Activated T-helper 1 cell treated with anti-CD3 and anti-CD28 coated beads, Interleukin-12 subunit alpha, Interleukin-12 subunit beta, Interleukin-2, Interleukin-4 antibody, amounts not matched to agents 30 ng/mL and 10 ng/mL and 1 ng/mL, durations not matched to agents 14 hours and 24 hours and 36 hours (primary cell): ENCODE measurements around the gene CDK12. TPM values are rescaled to one million over a fixed set of nuclear protein-coding genes. Genes with fewer than 3 reads are reported as not detected.

Experiments used
- DNase-seq: peaks from one replicate; pipeline ENCODE4 v3.0.0; 2021; ENCODE audit warnings: low spot score
- H3K27ac Mint-ChIP-seq: one replicate; pipeline ENCODE4 v1.8.0; 2021; ENCODE audit warnings: mild to moderate bottlenecking, mixed read lengths
- H3K27me3 Mint-ChIP-seq: one replicate; pipeline ENCODE4 v1.8.0; 2022; ENCODE audit warnings: mild to moderate bottlenecking, moderate library complexity, mixed read lengths; ENCODE audit not compliant: insufficient read depth
- H3K36me3 Mint-ChIP-seq: one replicate; pipeline ENCODE4 v1.8.0; 2021; ENCODE audit warnings: low read depth, mixed read lengths
- H3K4me1 Mint-ChIP-seq: one replicate; pipeline ENCODE4 v1.8.0; 2021; ENCODE audit warnings: low read depth, mixed read lengths
- H3K4me3 Mint-ChIP-seq: one replicate; pipeline ENCODE4 v1.8.0; 2021; ENCODE audit warnings: mild to moderate bottlenecking, moderate library complexity, mixed read lengths
- H3K9me3 Mint-ChIP-seq: one replicate; pipeline ENCODE4 v1.8.0; 2021; ENCODE audit warnings: mixed read lengths
- intact Hi-C: fragments of 100-400 bp; cut with micrococcal nuclease; formaldehyde crosslinking; loops from one replicate; pipeline ENCODE4 v1.15.1; 2024
- total RNA-seq: library from RNA; stranded (reverse); gene quantifications from 2 replicates; pipeline ENCODE4 v1.2.3, GENCODE V29; 2022

Gene CDK12
- total RNA-seq, 1 donor from 2014 or later, result 97.4 TPM

DNA sequence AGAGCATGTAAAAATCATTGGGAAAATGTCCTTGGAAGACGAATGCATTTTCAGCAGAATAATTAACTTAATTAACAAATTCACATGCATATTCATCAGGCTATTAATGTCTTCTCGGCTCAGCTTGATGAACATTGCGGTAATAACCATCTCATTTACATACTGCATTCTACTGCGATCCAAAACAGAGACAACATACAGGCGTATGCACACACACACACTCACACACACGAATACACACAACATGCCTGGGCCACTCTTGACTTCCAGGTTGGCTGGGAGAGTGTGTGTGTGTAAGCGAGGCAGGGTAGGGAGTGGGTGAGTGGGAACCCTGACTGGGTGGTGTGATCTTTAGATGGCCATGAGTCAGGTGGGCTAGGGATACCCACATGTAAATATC, 101.7 kb downstream of the CDK12 start:
- no peak for DNase-seq
- peaks cover 31% of the 10 kb centered on the region for H3K36me3 Mint-ChIP-seq
- H3K9me3 Mint-ChIP-seq, result no peaks in the 10 kb centered on the region
- H3K4me1 Mint-ChIP-seq, result no peaks in the 10 kb centered on the region
- no peaks in the 10 kb centered on the region for H3K27me3 Mint-ChIP-seq
- intact Hi-C loops, result no loop called here
- no peak overlapping the region for H3K27ac Mint-ChIP-seq
- no peak overlapping the region for H3K4me3 Mint-ChIP-seq

- no peaks in the 10 kb centered on the region for H3K9me3 Mint-ChIP-seq
- intact Hi-C loops, result no loop called here
- peaks cover 31% of the 10 kb centered on the region for H3K36me3 Mint-ChIP-seq
- no peak overlapping the region for H3K27ac Mint-ChIP-seq
- no peak for DNase-seq
- no peaks in the 10 kb centered on the region for H3K4me1 Mint-ChIP-seq
- H3K27me3 Mint-ChIP-seq, result no peaks in the 10 kb centered on the region
- H3K4me3 Mint-ChIP-seq, result no peak overlapping the region
These were observed 102.2 kb downstream of the CDK12 start for GRCh38 chr17:39563476-39563875.

- H3K4me1 Mint-ChIP-seq, result no peaks in the 10 kb centered on the region
- no peak overlapping the region for H3K27ac Mint-ChIP-seq
- H3K27me3 Mint-ChIP-seq, result no peaks in the 10 kb centered on the region
- H3K36me3 Mint-ChIP-seq, result peaks cover 35% of the 10 kb centered on the region
- no peak for DNase-seq
- no peaks in the 10 kb centered on the region for H3K9me3 Mint-ChIP-seq
- intact Hi-C loops, result no loop called here
- no peak overlapping the region for H3K4me3 Mint-ChIP-seq
These were observed 103.0 kb downstream of the CDK12 start for GRCh38 chr17:39564211-39564848.

- H3K27me3 Mint-ChIP-seq, result no peaks in the 10 kb centered on the region
- H3K36me3 Mint-ChIP-seq, result peaks cover 36% of the 10 kb centered on the region
- H3K27ac Mint-ChIP-seq, result no peak overlapping the region
- DNase-seq, result no peak
- no peak overlapping the region for H3K4me3 Mint-ChIP-seq
- no peaks in the 10 kb centered on the region for H3K4me1 Mint-ChIP-seq
- H3K9me3 Mint-ChIP-seq, result peaks cover 4% of the 10 kb centered on the region
- intact Hi-C loops, result no loop called here
These were observed 105.0 kb downstream of the CDK12 start for GRCh38 chr17:39566094-39566850.

DNA sequence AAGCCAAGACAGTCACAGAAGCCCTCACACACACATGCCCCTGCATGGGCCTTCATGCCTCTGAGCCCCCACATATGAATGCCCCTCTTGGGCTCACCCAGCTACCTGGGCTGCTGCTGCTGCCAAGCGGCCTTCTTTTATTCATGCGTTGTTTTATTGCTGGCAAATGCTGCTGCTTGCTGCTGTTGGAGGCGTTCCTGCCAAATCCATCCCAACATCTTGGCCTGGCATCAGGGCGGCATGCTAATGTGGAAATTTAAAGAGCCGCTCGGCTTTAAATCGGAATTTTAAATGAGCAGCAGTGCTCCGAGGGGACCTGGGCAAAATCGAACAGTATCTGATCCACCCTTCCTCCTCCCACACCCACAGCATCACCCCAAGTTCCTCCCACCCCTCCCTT, 107.4 kb downstream of the CDK12 start:
- Mint-ChIP-seq H3K4me3 (no peak overlapping the region), H3K9me3 (peaks cover 9% of the 10 kb centered on the region), H3K36me3 (peaks cover 42% of the 10 kb centered on the region), H3K27ac (no peak overlapping the region), H3K4me1 (no peaks in the 10 kb centered on the region), H3K27me3 (peaks cover 2% of the 10 kb centered on the region)
- intact Hi-C loops, result no loop called here
- no peak for DNase-seq

DNA sequence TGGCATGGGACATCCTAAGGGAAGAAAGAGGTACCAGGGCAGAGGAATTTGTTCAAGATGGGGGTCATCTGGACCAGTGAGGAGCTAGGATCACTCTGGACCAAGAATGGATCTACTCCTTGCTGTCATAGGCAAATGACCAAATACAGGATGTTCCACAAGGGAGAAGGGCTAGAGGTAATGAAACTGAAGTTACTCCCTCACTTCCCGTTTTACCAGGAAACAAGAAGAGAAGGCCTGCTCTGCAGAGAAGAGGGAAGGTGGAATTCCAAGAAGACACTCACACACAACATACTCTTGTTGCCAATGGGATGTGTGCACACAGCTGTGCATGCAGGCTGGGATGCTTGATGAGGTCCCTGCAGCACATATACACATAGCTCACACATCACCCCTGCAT, 107.8 kb downstream of the CDK12 start:
- Mint-ChIP-seq H3K4me3 (no peak overlapping the region), H3K9me3 (peaks cover 9% of the 10 kb centered on the region), H3K27me3 (peaks cover 6% of the 10 kb centered on the region), H3K4me1 (peaks cover 4% of the 10 kb centered on the region), H3K27ac (no peak overlapping the region), H3K36me3 (peaks cover 42% of the 10 kb centered on the region)
- intact Hi-C loops, result no loop called here
- DNase-seq, result no peak

DNA sequence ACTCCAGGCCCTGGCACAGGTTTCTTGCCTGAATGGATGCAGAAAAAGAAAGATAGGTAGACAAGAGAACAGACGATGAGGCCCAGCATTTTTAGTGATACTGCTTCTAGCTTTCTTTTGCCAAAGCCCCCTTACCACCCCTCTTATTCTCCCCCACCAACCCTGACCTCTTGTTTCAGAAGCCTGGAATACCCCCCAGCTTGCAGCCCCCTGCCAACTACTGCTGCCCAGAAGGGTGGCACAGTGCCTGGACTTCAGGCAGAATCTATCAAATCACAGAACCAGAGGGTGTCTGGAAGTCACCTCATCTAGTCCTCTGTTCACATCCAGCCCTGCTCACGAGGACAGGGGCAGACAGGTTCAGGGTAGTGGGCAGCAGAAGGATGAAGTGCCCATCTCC, 110.8 kb downstream of the CDK12 start:
- DNase-seq, result no peak
- intact Hi-C loops, result no loop called here
- peaks cover 5% of the 10 kb centered on the region for H3K4me1 Mint-ChIP-seq
- peaks cover 9% of the 10 kb centered on the region for H3K9me3 Mint-ChIP-seq
- no peak overlapping the region for H3K27ac Mint-ChIP-seq
- peaks cover 25% of the 10 kb centered on the region for H3K36me3 Mint-ChIP-seq
- peaks cover 7% of the 10 kb centered on the region for H3K27me3 Mint-ChIP-seq
- no peak overlapping the region for H3K4me3 Mint-ChIP-seq

DNA sequence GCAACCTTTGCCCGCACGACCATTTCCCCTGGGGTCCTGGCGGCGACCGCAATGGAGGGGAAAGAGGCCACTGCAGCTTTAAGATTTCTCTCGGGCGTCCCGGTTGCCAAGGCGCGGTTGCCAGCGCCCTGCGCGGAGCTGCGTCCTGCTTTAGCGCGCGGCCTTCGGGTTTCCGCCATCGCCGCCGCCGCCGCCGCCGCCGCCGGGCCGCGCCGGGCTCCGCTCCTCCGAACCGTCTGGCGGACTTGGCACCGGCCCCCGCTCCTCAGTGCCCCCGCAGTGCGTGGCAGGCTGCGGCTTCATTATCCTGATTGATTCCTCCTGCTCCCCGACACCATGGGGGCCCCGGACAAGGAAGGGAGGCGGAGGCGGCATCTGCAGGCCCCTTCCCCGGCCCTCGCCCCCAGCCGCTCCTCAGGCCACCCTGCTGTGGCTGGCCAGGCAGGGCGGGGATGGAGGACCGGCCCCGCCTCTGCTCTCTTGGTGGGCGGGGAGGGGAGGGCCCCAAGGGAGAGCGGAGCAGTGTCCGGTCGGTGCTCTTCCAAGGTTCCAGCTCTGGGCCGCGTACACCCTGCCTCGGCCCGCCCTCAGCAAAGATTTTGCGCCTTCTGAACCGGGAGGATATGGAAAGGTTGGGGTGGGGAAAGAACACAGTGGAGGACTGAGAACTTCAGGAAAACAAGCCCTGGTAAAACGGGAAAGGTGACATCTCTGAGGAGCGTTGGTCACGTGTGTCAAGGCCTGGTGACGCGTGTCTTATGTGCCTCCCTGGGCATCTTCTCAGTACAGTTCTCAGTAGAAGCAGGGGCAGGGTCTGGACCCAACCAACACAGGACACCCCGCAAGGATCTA, 112.4 kb downstream of the CDK12 start:
- Mint-ChIP-seq H3K9me3 (peaks cover 9% of the 10 kb centered on the region), H3K27me3 (peaks cover 7% of the 10 kb centered on the region), H3K36me3 (peaks cover 18% of the 10 kb centered on the region), H3K4me1 (peaks cover 5% of the 10 kb centered on the region), H3K27ac (peak overlapping the region; percentile 64), H3K4me3 (peak overlapping the region; percentile 79)
- peak; percentile 14 for DNase-seq
- intact Hi-C loops, result no loop called here

DNA sequence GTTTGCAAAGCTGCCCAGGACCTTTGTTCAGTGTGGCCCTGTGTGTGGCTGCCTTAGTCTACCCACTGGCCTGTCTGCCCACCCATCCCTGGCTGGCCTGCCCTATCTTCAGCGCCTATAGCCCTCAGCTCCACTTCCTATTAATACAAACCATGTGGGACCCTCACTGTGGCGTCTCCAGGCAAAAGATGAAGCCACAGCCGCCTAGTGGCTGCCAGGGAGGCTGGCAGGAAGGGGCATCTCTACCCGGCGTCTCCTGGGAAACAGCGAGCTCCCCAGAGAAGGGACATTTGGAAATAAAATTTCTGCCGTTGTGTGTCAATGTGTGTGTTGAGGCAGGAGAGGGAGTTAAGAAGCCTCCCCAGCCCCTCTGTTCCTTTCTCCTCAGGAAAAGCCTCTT, 114.9 kb downstream of the CDK12 start:
- H3K27ac Mint-ChIP-seq, result no peak overlapping the region
- no peak overlapping the region for H3K4me3 Mint-ChIP-seq
- H3K9me3 Mint-ChIP-seq, result peaks cover 5% of the 10 kb centered on the region
- peaks cover 5% of the 10 kb centered on the region for H3K4me1 Mint-ChIP-seq
- peaks cover 9% of the 10 kb centered on the region for H3K27me3 Mint-ChIP-seq
- intact Hi-C loops, result no loop called here
- DNase-seq, result no peak
- H3K36me3 Mint-ChIP-seq, result peaks cover 6% of the 10 kb centered on the region

DNA sequence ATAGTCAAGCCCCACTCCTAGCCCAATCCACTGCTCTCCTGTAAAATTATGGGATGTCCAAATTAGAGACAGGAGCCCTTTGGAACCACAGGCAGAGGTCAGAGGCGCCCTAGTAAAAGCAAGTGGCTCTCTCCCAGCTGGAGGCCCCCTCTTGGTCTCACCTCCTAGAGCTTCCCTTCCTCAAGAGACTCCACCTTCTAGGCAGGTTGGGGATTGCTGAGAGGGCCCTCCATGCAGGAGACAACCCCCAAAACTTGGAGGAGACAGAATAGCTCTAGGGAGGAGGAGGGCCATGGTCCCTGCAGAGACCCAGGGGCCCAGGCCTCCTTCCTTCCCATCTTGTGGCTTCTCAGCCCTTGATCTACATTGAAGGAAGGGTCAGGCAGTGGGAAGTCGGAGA, 117.0 kb downstream of the CDK12 start:
- no peak overlapping the region for H3K27ac Mint-ChIP-seq
- peaks cover 5% of the 10 kb centered on the region for H3K4me1 Mint-ChIP-seq
- H3K36me3 Mint-ChIP-seq, result no peaks in the 10 kb centered on the region
- intact Hi-C loops, result no loop called here
- peaks cover 6% of the 10 kb centered on the region for H3K27me3 Mint-ChIP-seq
- no peak overlapping the region for H3K4me3 Mint-ChIP-seq
- DNase-seq, result no peak
- H3K9me3 Mint-ChIP-seq, result no peaks in the 10 kb centered on the region

- Mint-ChIP-seq H3K27me3 (peaks cover 4% of the 10 kb centered on the region), H3K9me3 (no peaks in the 10 kb centered on the region), H3K36me3 (no peaks in the 10 kb centered on the region), H3K4me3 (no peak overlapping the region), H3K27ac (no peak overlapping the region), H3K4me1 (no peaks in the 10 kb centered on the region)
- no peak for DNase-seq
- intact Hi-C loops, result no loop called here
These were observed 118.2 kb downstream of the CDK12 start for GRCh38 chr17:39579318-39580081.

GRCh38 chr17:39580082-39580468, 118.8 kb downstream of the CDK12 start:
- H3K9me3 Mint-ChIP-seq, result no peaks in the 10 kb centered on the region
- no peak overlapping the region for H3K4me3 Mint-ChIP-seq
- DNase-seq, result no peak
- peaks cover 4% of the 10 kb centered on the region for H3K27me3 Mint-ChIP-seq
- intact Hi-C loops, result no loop called here
- no peaks in the 10 kb centered on the region for H3K4me1 Mint-ChIP-seq
- no peak overlapping the region for H3K27ac Mint-ChIP-seq
- H3K36me3 Mint-ChIP-seq, result no peaks in the 10 kb centered on the region
